ENCODE results near the gene MAPK8IP3. TPM values are rescaled to one million over a fixed set of nuclear protein-coding genes. Genes with fewer than 3 reads are reported as not detected.

MAPK8IP3 gene
- polyA plus RNA-seq, 1 donor (not counting 4 experiments of a cell fraction or from before 2014, with no cell fraction given): 11.7 TPM

- H2AFZ ChIP-seq (ENCODE audit: control insufficient read depth, low read length): no peak overlapping the region
- FAIRE-seq: no peak
- no peak overlapping the region for H3K9ac ChIP-seq (ENCODE audit: control insufficient read depth, extremely low read depth, insufficient read depth, low read length)
- peaks cover 71% of the 10 kb centered on the region for H3K79me2 ChIP-seq (ENCODE audit: control insufficient read depth, insufficient read depth, low read length)
- no peaks in the 10 kb centered on the region for H4K20me1 ChIP-seq (ENCODE audit: control insufficient read depth, extremely low read depth, insufficient read depth, low read length)
- peaks cover 18% of the 10 kb centered on the region for H3K4me1 ChIP-seq (ENCODE audit: control insufficient read depth, extremely low read depth, insufficient read depth, low read length)
- no peak overlapping the region for H3K27ac ChIP-seq (ENCODE audit: control insufficient read depth, insufficient read depth, low read length)
- H3K9me1 ChIP-seq (ENCODE audit: control insufficient read depth, extremely low read depth, insufficient read depth, low read length): peaks cover 2% of the 10 kb centered on the region
- H3K4me3 ChIP-seq (ENCODE audit: control insufficient read depth in 2 of 3, extremely low read depth in 1 of 3, insufficient read depth in 2 of 3, low read depth in 1 of 3, low read length in 3 of 3): no peak overlapping the region
- dilution Hi-C loops (cut with MboI; ENCODE audit: extremely low pct_ligation_motif_present, low sequenced_read_pairs): no loop called here
- H3K4me2 ChIP-seq (ENCODE audit: control insufficient read depth, extremely low read depth, insufficient read depth, low read depth, low read length): no peak overlapping the region
- H3K36me3 ChIP-seq (ENCODE audit: control insufficient read depth in 2 of 2, extremely low read depth in 1 of 2, insufficient read depth in 2 of 2, low read length in 2 of 2): peaks cover 0 to 6% of the 10 kb centered on the region in 2 experiments
- TF ChIP-seq, protein P1, sequence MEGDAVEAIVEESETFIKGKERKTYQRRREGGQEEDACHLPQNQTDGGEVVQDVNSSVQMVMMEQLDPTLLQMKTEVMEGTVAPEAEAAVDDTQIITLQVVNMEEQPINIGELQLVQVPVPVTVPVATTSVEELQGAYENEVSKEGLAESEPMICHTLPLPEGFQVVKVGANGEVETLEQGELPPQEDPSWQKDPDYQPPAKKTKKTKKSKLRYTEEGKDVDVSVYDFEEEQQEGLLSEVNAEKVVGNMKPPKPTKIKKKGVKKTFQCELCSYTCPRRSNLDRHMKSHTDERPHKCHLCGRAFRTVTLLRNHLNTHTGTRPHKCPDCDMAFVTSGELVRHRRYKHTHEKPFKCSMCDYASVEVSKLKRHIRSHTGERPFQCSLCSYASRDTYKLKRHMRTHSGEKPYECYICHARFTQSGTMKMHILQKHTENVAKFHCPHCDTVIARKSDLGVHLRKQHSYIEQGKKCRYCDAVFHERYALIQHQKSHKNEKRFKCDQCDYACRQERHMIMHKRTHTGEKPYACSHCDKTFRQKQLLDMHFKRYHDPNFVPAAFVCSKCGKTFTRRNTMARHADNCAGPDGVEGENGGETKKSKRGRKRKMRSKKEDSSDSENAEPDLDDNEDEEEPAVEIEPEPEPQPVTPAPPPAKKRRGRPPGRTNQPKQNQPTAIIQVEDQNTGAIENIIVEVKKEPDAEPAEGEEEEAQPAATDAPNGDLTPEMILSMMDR (optimal IDR thresholded peaks at IDR 0.05 in 1 of 3, IDR thresholded peaks at IDR 0.05 in 1 of 3, conservative IDR thresholded peaks at IDR 0.05 in 1 of 3; ENCODE audit: extremely low read depth in 1 of 3, insufficient read depth in 2 of 3, low read length in 3 of 3): no peak
- TF ChIP-seq EZH2 (IDR thresholded peaks at IDR 0.05; ENCODE audit: low read length): no peak
- no peaks in the 10 kb centered on the region for H3K9me3 ChIP-seq (ENCODE audit: control insufficient read depth, low read depth, low read length)
- no peaks in the 10 kb centered on the region for H3K27me3 ChIP-seq (ENCODE audit: control insufficient read depth, extremely low read depth, insufficient read depth, low read length)
- no peak for DNase-seq (ENCODE audit: low read depth, low spot score)
Measured at GRCh38 chr16:1709356-1709755, 3.4 kb downstream of the MAPK8IP3 start.

GRCh38 chr16:1710811-1711507 lies 5.0 kb downstream of the MAPK8IP3 start:
- Histone ChIP-seq H3K4me1 (ENCODE audit: control insufficient read depth, extremely low read depth, insufficient read depth, low read length) (peaks cover 11% of the 10 kb centered on the region), H3K79me2 (ENCODE audit: control insufficient read depth, insufficient read depth, low read length) (peaks cover 85% of the 10 kb centered on the region), H3K27me3 (ENCODE audit: control insufficient read depth, extremely low read depth, insufficient read depth, low read length) (no peaks in the 10 kb centered on the region), H3K9me1 (ENCODE audit: control insufficient read depth, extremely low read depth, insufficient read depth, low read length) (peaks cover 2% of the 10 kb centered on the region), H3K9ac (ENCODE audit: control insufficient read depth, extremely low read depth, insufficient read depth, low read length) (no peak overlapping the region), H3K4me3 (ENCODE audit: control insufficient read depth in 2 of 3, extremely low read depth in 1 of 3, insufficient read depth in 2 of 3, low read depth in 1 of 3, low read length in 3 of 3) (no peak overlapping the region), H3K9me3 (ENCODE audit: control insufficient read depth, low read depth, low read length) (no peaks in the 10 kb centered on the region), H3K27ac (ENCODE audit: control insufficient read depth, insufficient read depth, low read length) (no peak overlapping the region), H4K20me1 (ENCODE audit: control insufficient read depth, extremely low read depth, insufficient read depth, low read length) (peaks cover 3% of the 10 kb centered on the region), H3K36me3 (ENCODE audit: control insufficient read depth in 2 of 2, extremely low read depth in 1 of 2, insufficient read depth in 2 of 2, low read length in 2 of 2) (peaks cover 0 to 6% of the 10 kb centered on the region in 2 experiments), H2AFZ (ENCODE audit: control insufficient read depth, low read length) (no peak overlapping the region), H3K4me2 (ENCODE audit: control insufficient read depth, extremely low read depth, insufficient read depth, low read depth, low read length) (no peak overlapping the region)
- FAIRE-seq (no peak), DNase-seq (ENCODE audit: low read depth, low spot score) (no peak)
- dilution Hi-C loops (cut with MboI; ENCODE audit: extremely low pct_ligation_motif_present, low sequenced_read_pairs): no loop called here
- TF ChIP-seq, protein P1 (optimal IDR thresholded peaks at IDR 0.05 in 1 of 3, IDR thresholded peaks at IDR 0.05 in 1 of 3, conservative IDR thresholded peaks at IDR 0.05 in 1 of 3; ENCODE audit: extremely low read depth in 1 of 3, insufficient read depth in 2 of 3, low read length in 3 of 3): no peak
- TF ChIP-seq EZH2 (IDR thresholded peaks at IDR 0.05; ENCODE audit: low read length): no peak

Measured in keratinocyte (primary cell).